GM19395 (cell line): ENCODE results near the gene GGT5.
"Not testable (repeated sequence)": the region's sequence is repeated elsewhere in the genome, so short reads cannot be mapped to it uniquely, and the experiment has no call there.

ENCODE experiments used
- ATAC-seq: cut with Tn5 transposase; IDR thresholded peaks from one replicate; pipeline ENCODE4 v1.9.1; 2021; ENCODE audit warnings: mild to moderate bottlenecking, moderate library complexity; ENCODE audit not compliant: unreplicated experiment

The GGT5 gene

GRCh38 chr22:24185001-24185500 is 59.8 kb downstream of the GGT5 start:
- ATAC-seq, result no peak

- ATAC-seq, result no peak
Observed at GRCh38 chr22:24184057-24184798, 60.7 kb downstream of the GGT5 start.

- no peak for ATAC-seq
Observed at GRCh38 chr22:24183321-24184031, 61.4 kb downstream of the GGT5 start.

GRCh38 chr22:24182900-24183246 is 62.0 kb downstream of the GGT5 start:
- ATAC-seq, result not testable (repeated sequence)

GRCh38 chr22:24181996-24182899 is 62.6 kb downstream of the GGT5 start:
- ATAC-seq, result no peak

- no peak for ATAC-seq
Observed at GRCh38 chr22:24181088-24181995, 63.5 kb downstream of the GGT5 start, which contains the start of gene SUSD2. TSS of gene SUSD2 (plus strand) at chr22:24181487. CDS start at chr22:24181520, 33 bp downstream.

- ATAC-seq, result no peak
Observed at GRCh38 chr22:24180316-24181087, 64.4 kb downstream of the GGT5 start.

GRCh38 chr22:24179478-24180210 is 65.2 kb downstream of the GGT5 start:
- no peak for ATAC-seq

GRCh38 chr22:24178502-24179440 is 66.1 kb downstream of the GGT5 start:
- no peak for ATAC-seq

- no peak for ATAC-seq
Observed at GRCh38 chr22:24178021-24178431, 66.9 kb downstream of the GGT5 start.

GRCh38 chr22:24177456-24177855 is 67.4 kb downstream of the GGT5 start:
- ATAC-seq, result no peak

GRCh38 chr22:24177045-24177444 is 67.8 kb downstream of the GGT5 start:
- ATAC-seq, result no peak

- no peak for ATAC-seq
Observed at GRCh38 chr22:24176630-24177029, 68.3 kb downstream of the GGT5 start.

GRCh38 chr22:24176040-24176439 is 68.8 kb downstream of the GGT5 start:
- ATAC-seq, result no peak

- no peak for ATAC-seq
Observed at GRCh38 chr22:24175160-24175808, 69.6 kb downstream of the GGT5 start.

GRCh38 chr22:24171822-24172221 is 73.1 kb downstream of the GGT5 start:
- ATAC-seq, result no peak

- no peak for ATAC-seq
Observed at GRCh38 chr22:24170632-24171031, 74.2 kb downstream of the GGT5 start.
